Keratinocyte (primary cell): ENCODE data around the gene SGSM1. TPM values are rescaled to one million over a fixed set of nuclear protein-coding genes. Genes with fewer than 3 reads are reported as not detected.
A peak's percentile ranks its signal among the peaks of the same experiment; 100 is the strongest.

ENCODE experiments used
- DNase-seq: peaks from one replicate; pipeline ENCODE4 v3.0.0-alpha.2; 2011; ENCODE audit warnings: low read depth, missing footprints, low spot score
- FAIRE-seq: peaks from 2 replicates; lab custom pipeline; 2011; peaks lifted over from hg19 to GRCh38; lab: Jason Lieb, UNC
- H2AFZ ChIP-seq: 2 replicates; pipeline ENCODE4 v1.6.0; 2012; ENCODE audit warnings: low read length, control low read depth, inconsistent platforms; ENCODE audit not compliant: control insufficient read depth
- H3K27ac ChIP-seq: 2 replicates; pipeline ENCODE4 v1.5.1; 2011; ENCODE audit warnings: low read length; ENCODE audit not compliant: control insufficient read depth, insufficient read depth
- H3K27me3 ChIP-seq: 3 replicates; pipeline ENCODE4 v1.6.0; 2011; ENCODE audit warnings: low read length; ENCODE audit not compliant: control insufficient read depth, insufficient read depth; ENCODE audit errors: extremely low read depth
- H3K36me3 ChIP-seq, 2 experiments: 2 replicates in 1 of 2; 3 replicates in 1 of 2; pipeline ENCODE4 v1.5.1; 2011; ENCODE audit warnings: low read length in 2 of 2, mild to moderate bottlenecking in 1 of 2; ENCODE audit not compliant: control insufficient read depth in 2 of 2, insufficient read depth in 2 of 2; ENCODE audit errors: extremely low read depth in 1 of 2
- H3K4me1 ChIP-seq: 3 replicates; pipeline ENCODE4 v1.5.1; 2011; ENCODE audit warnings: low read length; ENCODE audit not compliant: control insufficient read depth, insufficient read depth; ENCODE audit errors: extremely low read depth
- H3K4me2 ChIP-seq: 3 replicates; pipeline ENCODE4 v1.6.0; 2011; ENCODE audit warnings: low read depth, low read length; ENCODE audit not compliant: control insufficient read depth, insufficient read depth; ENCODE audit errors: extremely low read depth
- H3K4me3 ChIP-seq, 3 experiments: fragments of 200-600 bp in 1 of 3; sonication (generic) in 1 of 3; 2 replicates in 2 of 3; 3 replicates in 1 of 3; pipeline ENCODE4 v1.5.1; 2011 to 2016; ENCODE audit warnings: low read length in 3 of 3, mild to moderate bottlenecking in 3 of 3, control low read depth in 2 of 3, inconsistent platforms in 1 of 3, low read depth in 1 of 3, mixed read lengths in 1 of 3, mixed run types in 1 of 3, moderate library complexity in 1 of 3; ENCODE audit not compliant: control insufficient read depth in 2 of 3, insufficient read depth in 2 of 3; ENCODE audit errors: extremely low read depth in 1 of 3
- H3K79me2 ChIP-seq: 2 replicates; pipeline ENCODE4 v1.6.0; 2012; ENCODE audit warnings: low read length; ENCODE audit not compliant: control insufficient read depth, insufficient read depth
- H3K9ac ChIP-seq: 3 replicates; pipeline ENCODE4 v1.6.0; 2011; ENCODE audit warnings: low read length; ENCODE audit not compliant: control insufficient read depth, insufficient read depth; ENCODE audit errors: extremely low read depth
- H3K9me1 ChIP-seq: 3 replicates; pipeline ENCODE4 v1.6.0; 2011; ENCODE audit warnings: low read length; ENCODE audit not compliant: control insufficient read depth, insufficient read depth; ENCODE audit errors: extremely low read depth
- H3K9me3 ChIP-seq: 2 replicates; pipeline ENCODE4 v1.5.1; 2012; ENCODE audit warnings: low read depth, low read length; ENCODE audit not compliant: control insufficient read depth
- H4K20me1 ChIP-seq: 3 replicates; pipeline ENCODE4 v1.6.0; 2011; ENCODE audit warnings: low read length; ENCODE audit not compliant: control insufficient read depth, insufficient read depth; ENCODE audit errors: extremely low read depth
- CTCF ChIP-seq, 3 experiments: IDR thresholded peaks in 1 of 3; conservative IDR thresholded peaks in 1 of 3; optimal IDR thresholded peaks in 1 of 3; 2 replicates in 2 of 3; 3 replicates in 1 of 3; pipeline versions ENCODE3 to v1.5.1; 2011; ENCODE audit warnings: low read length in 3 of 3, mild to moderate bottlenecking in 3 of 3, moderate library complexity in 2 of 3, control low read depth in 1 of 3, inconsistent platforms in 1 of 3; ENCODE audit not compliant: insufficient read depth in 2 of 3; ENCODE audit errors: extremely low read depth in 1 of 3
- EZH2 ChIP-seq: IDR thresholded peaks from one replicate; pipeline ENCODE4 v1.6.1; 2012; ENCODE audit warnings: inconsistent platforms, mild to moderate bottlenecking, low read length, moderate library complexity
- dilution Hi-C: fragments of 300-500 bp; cut with MboI; formaldehyde crosslinking; loops from one replicate; pipeline ENCODE4 v1.7.0; 2020; ENCODE audit warnings: low sequenced_read_pairs; ENCODE audit not compliant: extremely low pct_ligation_motif_present
- polyA plus RNA-seq, 5 experiments: library from polyadenylated mRNA; depleted of rRNA in 3 of 5; stranded (reverse) in 3 of 5; stranded (forward) in 1 of 5; unstranded in 1 of 5; fragments of >200 nt; gene quantifications; 1 replicate in 1 of 5; 2 replicates in 3 of 5; 3 replicates in 1 of 5; pipeline versions ENCODE4 v1.2.1 to v1.2.3, GENCODE V29; 2011 to 2012; ENCODE audit warnings: missing spikeins in 2 of 5, low read depth in 1 of 5, low replicate concordance in 1 of 5

The SGSM1 gene
- polyA plus RNA-seq, 1 donor (not counting 4 experiments of a cell fraction or from before 2014, with no cell fraction given): not detected

DNA sequence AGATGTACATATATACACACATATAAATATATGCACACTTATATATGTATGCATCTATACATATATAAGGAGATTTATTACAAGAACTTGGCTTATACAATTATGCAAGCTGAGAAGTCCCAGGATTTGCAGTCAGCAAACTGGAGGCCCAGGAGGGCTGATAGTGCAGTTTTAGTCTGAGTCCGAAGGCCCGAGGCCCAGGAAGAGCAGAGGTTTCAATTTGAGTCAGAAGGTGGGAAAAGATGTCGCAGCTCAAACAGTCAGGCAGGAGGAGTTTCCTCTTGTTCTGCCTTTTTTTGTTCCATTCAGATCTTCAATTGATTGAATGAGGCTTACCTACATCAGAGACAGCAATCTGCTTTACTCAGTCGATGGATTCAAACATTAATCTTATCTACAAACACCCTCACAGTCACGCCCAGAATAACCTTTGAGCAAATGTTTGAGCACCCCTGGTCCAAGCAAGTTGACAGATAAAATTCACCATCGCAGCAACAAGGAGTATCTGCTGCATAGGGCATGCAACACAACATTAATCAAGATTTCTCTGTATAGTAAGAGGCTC is 4.0 kb upstream of the SGSM1 start:
- no peaks in the 10 kb centered on the region for H3K9me3 ChIP-seq
- H3K36me3 ChIP-seq: no peaks in the 10 kb centered on the region
- FAIRE-seq (no peak), DNase-seq (no peak)
- no peaks in the 10 kb centered on the region for H3K79me2 ChIP-seq
- dilution Hi-C loops: no loop called here
- H3K4me2 ChIP-seq: no peak overlapping the region
- no peak overlapping the region for H3K9ac ChIP-seq
- no peaks in the 10 kb centered on the region for H3K4me1 ChIP-seq
- H3K9me1 ChIP-seq: no peaks in the 10 kb centered on the region
- no peak overlapping the region for H3K4me3 ChIP-seq
- H2AFZ ChIP-seq: no peak overlapping the region
- TF ChIP-seq CTCF (optimal IDR thresholded peaks at IDR 0.05 in 1 of 3, IDR thresholded peaks at IDR 0.05 in 1 of 3, conservative IDR thresholded peaks at IDR 0.05 in 1 of 3; ENCODE audit: extremely low read depth in 1 of 3, insufficient read depth in 2 of 3, low read length in 3 of 3) (no peak), EZH2 (no peak)
- peaks cover 21% of the 10 kb centered on the region for H3K27me3 ChIP-seq
- no peaks in the 10 kb centered on the region for H4K20me1 ChIP-seq
- no peak overlapping the region for H3K27ac ChIP-seq

- no peak overlapping the region for H3K9ac ChIP-seq
- H3K27me3 ChIP-seq: peaks cover 27% of the 10 kb centered on the region
- no peaks in the 10 kb centered on the region for H3K4me1 ChIP-seq
- no peaks in the 10 kb centered on the region for H3K36me3 ChIP-seq
- DNase-seq: peak; percentile 4
- no peak overlapping the region for H3K27ac ChIP-seq
- H3K4me3 ChIP-seq: no peak overlapping the region
- no peaks in the 10 kb centered on the region for H3K79me2 ChIP-seq
- H3K4me2 ChIP-seq: no peak overlapping the region
- no peak overlapping the region for H2AFZ ChIP-seq
- FAIRE-seq: peak; percentile 17
- H3K9me1 ChIP-seq: no peaks in the 10 kb centered on the region
- no peaks in the 10 kb centered on the region for H3K9me3 ChIP-seq
- TF ChIP-seq EZH2 (no peak), CTCF (optimal IDR thresholded peaks at IDR 0.05 in 1 of 3, IDR thresholded peaks at IDR 0.05 in 1 of 3, conservative IDR thresholded peaks at IDR 0.05 in 1 of 3; ENCODE audit: extremely low read depth in 1 of 3, insufficient read depth in 2 of 3, low read length in 3 of 3) (peak; percentile 89 to 96 (median 92))
- no peaks in the 10 kb centered on the region for H4K20me1 ChIP-seq
- dilution Hi-C loops: no loop called here
Observed at GRCh38 chr22:24803064-24803542, 2.9 kb upstream of the SGSM1 start.
